SK-N-MC (cell line): ENCODE data around the gene MYH14.

Experiments used
- DNase-seq: peaks from one replicate; pipeline ENCODE4 v3.0.0-alpha.2; 2011; ENCODE audit warnings: low read depth, low spot score
- H3K27ac ChIP-seq: fragments of 200-600 bp; sonication (generic); 2 replicates; pipeline ENCODE4 v1.5.1; 2016; ENCODE audit warnings: mixed run types
- H3K36me3 ChIP-seq: fragments of 200-600 bp; sonication (generic); 2 replicates; pipeline ENCODE4 v1.6.1; 2017; ENCODE audit warnings: antibody characterized with exemption, low read length, mixed read lengths; ENCODE audit not compliant: insufficient read depth
- H3K4me3 ChIP-seq: fragments of 200-600 bp; sonication (generic); 2 replicates; pipeline ENCODE4 v1.5.1; 2016
- H3K9ac ChIP-seq: fragments of 200-600 bp; sonication (generic); 2 replicates; pipeline ENCODE4 v1.8.0; 2017; ENCODE audit warnings: mixed run types, mixed read lengths; ENCODE audit not compliant: insufficient read length
- H3K9me3 ChIP-seq: fragments of 200-600 bp; sonication (generic); 2 replicates; pipeline ENCODE4 v1.6.1; 2017; ENCODE audit warnings: low read depth, mild to moderate bottlenecking, antibody characterized with exemption, low read length, moderate library complexity, mixed read lengths
- EZH2 ChIP-seq: fragments of 200-600 bp; sonication (generic); IDR thresholded peaks from one replicate; pipeline ENCODE4 v1.6.1; 2017; ENCODE audit warnings: antibody characterized with exemption
- FOXP2 ChIP-seq: optimal IDR thresholded peaks from 2 replicates; pipeline ENCODE3; 2011; ENCODE audit warnings: mild to moderate bottlenecking, moderate library complexity; ENCODE audit not compliant: insufficient read depth; ENCODE audit errors: extremely low read length, control extremely low read depth
- POLR2AphosphoS5 ChIP-seq: IDR thresholded peaks from 2 replicates; pipeline ENCODE4 v1.6.1; 2012; ENCODE audit warnings: mild to moderate bottlenecking, low read depth, low read length, borderline replicate concordance

MYH14 gene

DNA sequence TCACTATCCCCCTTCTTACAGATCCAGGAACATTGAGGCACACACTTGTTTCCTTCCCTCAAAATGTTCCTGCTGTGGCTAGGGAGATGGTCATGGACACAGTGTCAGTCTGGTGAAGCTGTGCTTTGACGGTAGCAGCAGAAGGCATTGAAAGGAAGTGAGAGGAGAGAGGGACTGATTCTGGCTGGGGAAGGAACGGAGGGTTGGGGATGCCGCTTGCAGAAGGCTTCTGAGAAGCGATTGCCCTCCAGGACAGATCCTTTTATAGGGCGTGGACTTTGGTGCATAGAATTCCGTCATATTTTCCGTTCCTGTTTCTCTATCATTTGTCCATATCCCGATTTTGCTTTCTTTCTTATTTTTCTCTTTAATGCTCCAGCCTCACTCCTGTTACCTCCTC, 14.1 kb upstream of the MYH14 start:
- Histone ChIP-seq H3K36me3 (no peaks in the 10 kb centered on the region), H3K4me3 (no peak overlapping the region), H3K9me3 (no peaks in the 10 kb centered on the region), H3K27ac (no peak overlapping the region), H3K9ac (no peak overlapping the region)
- TF ChIP-seq POLR2AphosphoS5, result no peak
- no peak for TF ChIP-seq EZH2
- no peak for TF ChIP-seq FOXP2
- DNase-seq, result no peak

DNA sequence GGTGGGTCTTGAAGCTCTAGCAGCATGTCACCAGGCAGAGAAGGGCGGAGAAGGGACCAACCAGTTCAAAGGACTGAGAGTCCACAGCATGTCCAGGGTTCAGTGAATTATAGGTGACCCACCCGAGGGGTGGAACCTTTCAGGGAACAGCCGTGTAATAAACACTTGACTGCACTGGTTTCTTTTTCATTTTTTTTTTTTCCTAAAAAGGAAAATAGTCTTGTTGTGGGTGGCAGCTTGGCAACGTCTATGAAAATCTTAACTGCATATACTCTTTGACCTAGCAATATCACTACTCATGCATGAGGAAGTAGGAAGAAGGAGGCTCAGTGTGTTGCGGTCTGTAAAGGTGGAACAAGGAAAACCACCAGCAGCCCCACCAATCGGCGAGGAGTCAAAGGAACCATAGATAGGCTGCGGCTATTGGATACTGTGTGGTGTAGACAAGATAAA, 13.0 kb upstream of the MYH14 start:
- no peak overlapping the region for H3K27ac ChIP-seq
- TF ChIP-seq EZH2, result no peak
- no peak for TF ChIP-seq FOXP2
- no peak overlapping the region for H3K4me3 ChIP-seq
- no peaks in the 10 kb centered on the region for H3K9me3 ChIP-seq
- DNase-seq, result no peak
- H3K9ac ChIP-seq, result no peak overlapping the region
- no peaks in the 10 kb centered on the region for H3K36me3 ChIP-seq

DNA sequence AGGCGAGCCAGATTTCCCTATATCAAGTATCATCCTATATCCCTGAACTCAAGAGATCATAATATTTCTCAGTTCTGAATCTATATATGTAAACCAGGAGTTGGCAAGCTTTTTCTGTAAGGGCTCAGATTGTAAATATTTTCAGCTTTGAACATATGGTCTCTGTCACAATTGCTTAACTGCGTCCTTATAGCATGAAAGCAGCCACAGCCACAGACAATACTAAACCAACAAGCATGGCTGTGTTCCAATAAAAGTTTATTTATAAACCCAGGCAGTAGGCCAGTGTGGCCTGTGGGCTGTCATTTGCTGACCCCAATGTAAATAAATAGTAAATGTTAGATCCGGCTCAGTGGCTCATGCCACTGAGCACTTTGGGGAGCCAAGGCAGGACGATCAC, 12.2 kb upstream of the MYH14 start:
- DNase-seq, result no peak
- no peak overlapping the region for H3K27ac ChIP-seq

DNA sequence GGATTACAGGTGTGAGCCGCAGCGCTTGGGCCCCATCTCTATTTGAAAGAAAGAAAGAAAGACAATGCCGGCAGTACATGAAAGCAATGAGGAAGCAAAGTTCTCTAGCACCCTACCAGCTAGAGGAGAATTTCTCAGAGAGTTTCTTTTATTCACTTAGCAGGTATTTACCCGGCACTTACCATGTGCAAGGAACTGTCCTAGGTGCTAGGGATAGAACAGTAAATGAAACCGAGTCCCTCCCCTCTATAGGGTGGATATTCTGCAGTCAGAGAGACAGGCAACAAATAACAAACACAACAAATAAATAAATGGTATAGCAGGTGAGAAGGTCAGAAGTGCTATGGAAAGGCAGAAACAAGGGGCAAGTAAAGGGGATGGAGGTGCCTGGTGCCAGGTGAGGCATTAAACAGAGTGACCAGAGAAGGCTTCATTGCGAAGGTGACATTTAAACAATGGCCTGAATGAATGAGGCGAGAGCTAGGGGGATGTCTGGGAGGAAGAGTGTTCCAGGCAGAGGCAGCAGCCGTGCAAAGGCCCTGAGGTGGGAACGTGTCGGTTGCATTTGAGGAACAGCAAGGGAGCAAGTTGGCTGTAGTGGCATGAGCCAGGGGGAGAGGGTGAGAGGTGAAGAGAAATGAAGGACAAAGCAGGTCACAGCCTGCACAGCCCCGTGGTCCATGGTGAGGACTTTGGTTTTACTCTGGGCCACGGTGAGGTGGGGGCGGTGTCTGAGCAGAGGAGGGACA, 10.8 kb upstream of the MYH14 start:
- TF ChIP-seq POLR2AphosphoS5 (no peak), EZH2 (no peak), FOXP2 (no peak)
- Histone ChIP-seq H3K36me3 (no peaks in the 10 kb centered on the region), H3K27ac (no peak overlapping the region), H3K9me3 (no peaks in the 10 kb centered on the region), H3K9ac (no peak overlapping the region), H3K4me3 (no peak overlapping the region)
- no peak for DNase-seq

More for the DNA sequence above, 12.2 kb upstream of the MYH14 start:
- Histone ChIP-seq H3K9me3 (no peaks in the 10 kb centered on the region), H3K36me3 (no peaks in the 10 kb centered on the region), H3K4me3 (no peak overlapping the region), H3K9ac (no peak overlapping the region)
- no peak for TF ChIP-seq FOXP2
- TF ChIP-seq POLR2AphosphoS5, result no peak
- no peak for TF ChIP-seq EZH2

DNA sequence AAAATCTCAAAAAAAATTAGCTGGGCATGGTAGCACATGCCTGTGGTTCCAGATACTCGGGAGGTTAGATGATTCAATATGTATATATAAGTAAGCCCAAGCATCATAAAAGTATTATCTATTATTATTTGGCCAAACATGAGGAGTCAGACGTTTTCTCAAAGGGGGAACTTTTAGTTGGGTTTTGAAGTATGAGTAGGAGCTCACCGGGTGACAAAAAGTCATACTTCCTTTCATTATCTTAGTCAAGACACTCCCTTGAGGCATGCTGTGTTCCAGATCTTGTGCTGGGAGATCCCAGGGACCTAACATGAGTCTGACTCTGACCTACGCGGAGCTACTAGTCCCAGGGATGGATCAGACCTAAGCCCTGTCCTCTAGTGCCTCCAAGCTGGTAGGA, 8.2 kb upstream of the MYH14 start:
- Histone ChIP-seq H3K36me3 (no peaks in the 10 kb centered on the region), H3K9me3 (no peaks in the 10 kb centered on the region), H3K27ac (no peak overlapping the region), H3K9ac (no peak overlapping the region), H3K4me3 (no peak overlapping the region)
- TF ChIP-seq FOXP2 (no peak), EZH2 (no peak), POLR2AphosphoS5 (no peak)
- DNase-seq, result no peak

DNA sequence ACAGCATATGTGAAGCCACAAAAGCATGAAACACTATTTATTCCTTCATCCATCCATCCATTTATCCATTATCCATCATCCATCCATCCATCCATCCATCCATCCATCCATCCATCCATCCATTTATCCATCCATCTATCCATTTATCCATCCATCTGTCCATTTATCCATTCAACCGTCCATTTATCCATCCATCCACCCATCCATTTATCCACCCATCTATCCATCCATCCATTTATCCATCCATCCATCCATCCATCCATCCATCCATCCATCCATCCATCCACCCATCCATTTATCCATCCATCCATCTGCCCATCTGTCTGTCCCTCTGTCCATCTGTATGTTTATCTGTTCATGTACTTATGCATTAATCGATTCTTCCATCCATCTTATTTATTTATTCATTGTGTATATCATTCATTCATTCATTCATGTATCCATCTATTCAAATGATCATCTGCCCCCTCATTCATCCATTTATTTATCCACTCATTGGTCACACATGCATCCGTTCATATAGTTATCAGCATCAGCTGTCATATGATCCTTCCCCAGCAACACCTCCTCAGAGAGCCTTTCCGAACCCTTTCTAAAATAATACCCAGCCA, 7.0 kb upstream of the MYH14 start:
- no peak overlapping the region for H3K4me3 ChIP-seq
- no peak for DNase-seq
- H3K36me3 ChIP-seq, result no peaks in the 10 kb centered on the region
- H3K27ac ChIP-seq, result no peak overlapping the region
- no peak overlapping the region for H3K9ac ChIP-seq
- TF ChIP-seq FOXP2, result no peak
- no peak for TF ChIP-seq POLR2AphosphoS5
- no peak for TF ChIP-seq EZH2
- H3K9me3 ChIP-seq, result no peaks in the 10 kb centered on the region

DNA sequence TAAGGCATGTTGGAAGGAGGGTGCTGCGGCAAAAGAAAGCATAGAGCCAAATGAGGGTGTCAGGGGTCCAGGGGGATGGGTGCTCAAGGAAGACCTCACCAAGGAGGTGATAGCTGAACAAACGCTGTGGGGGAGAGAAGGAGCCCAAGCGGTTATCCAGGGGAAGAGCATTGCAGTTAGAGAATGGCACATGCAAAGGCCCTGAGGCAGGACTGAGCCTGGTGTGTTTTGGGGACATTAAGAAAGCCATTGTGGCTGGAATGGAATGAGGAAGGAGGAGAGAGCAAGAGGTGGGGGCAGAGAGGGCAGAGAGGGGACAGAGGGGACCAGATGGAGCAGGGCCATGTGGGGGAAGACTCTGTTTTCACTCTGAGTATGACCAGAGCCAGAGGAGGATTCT, 6.1 kb upstream of the MYH14 start:
- Histone ChIP-seq H3K4me3 (no peak overlapping the region), H3K36me3 (no peaks in the 10 kb centered on the region), H3K27ac (no peak overlapping the region), H3K9me3 (no peaks in the 10 kb centered on the region), H3K9ac (no peak overlapping the region)
- TF ChIP-seq EZH2 (no peak), FOXP2 (no peak), POLR2AphosphoS5 (no peak)
- no peak for DNase-seq

DNA sequence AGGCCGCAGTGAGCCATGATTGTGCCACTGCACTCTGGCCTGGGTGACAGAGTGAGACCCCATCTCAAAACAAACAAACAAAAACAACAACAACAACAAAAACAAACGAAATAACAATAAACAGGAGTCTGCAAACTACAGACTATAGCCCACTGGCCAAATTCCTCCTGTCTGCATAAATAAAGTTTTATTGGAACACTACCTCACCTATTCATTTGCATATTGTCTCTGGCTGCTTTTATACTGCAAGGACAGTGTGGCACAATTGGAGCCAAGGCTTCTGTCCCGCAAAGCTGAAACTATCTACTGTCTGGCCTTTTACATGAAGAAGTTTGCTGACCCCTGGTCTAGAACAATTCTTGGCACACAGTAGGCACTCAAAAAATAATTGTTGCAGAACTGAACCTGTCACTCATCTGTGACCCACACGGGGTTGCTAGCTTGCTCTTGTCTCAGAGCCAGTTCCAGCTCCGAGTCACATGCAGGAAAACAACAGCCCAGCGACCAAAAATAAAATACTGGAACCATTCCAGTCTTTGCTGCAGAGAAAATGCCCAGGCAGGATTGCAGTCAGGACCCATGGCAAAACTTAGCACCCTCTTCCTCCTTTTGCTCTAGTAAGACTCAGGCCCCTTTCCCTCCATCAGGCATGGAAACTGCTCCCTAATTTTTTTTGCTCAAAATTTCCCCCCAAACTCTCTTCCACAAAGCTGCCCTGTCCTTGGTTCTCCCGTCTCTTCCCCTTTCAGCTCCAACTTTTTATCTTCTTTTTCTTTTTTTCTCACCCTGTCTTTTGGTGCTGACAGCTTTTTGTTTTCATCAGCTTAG, 4.8 kb upstream of the MYH14 start:
- Histone ChIP-seq H3K9me3 (no peaks in the 10 kb centered on the region), H3K4me3 (no peak overlapping the region), H3K9ac (no peak overlapping the region), H3K36me3 (no peaks in the 10 kb centered on the region), H3K27ac (no peak overlapping the region)
- no peak for TF ChIP-seq POLR2AphosphoS5
- no peak for TF ChIP-seq EZH2
- TF ChIP-seq FOXP2, result no peak
- DNase-seq, result no peak
